MM.1S (cell line): ENCODE data around the gene ETDA.
"Not testable (repeated sequence)": the region's sequence is repeated elsewhere in the genome, so short reads cannot be mapped to it uniquely, and the experiment has no call there.

Experiments used
- CTCF ChIP-seq: fragments of 300-600 bp; sonication (generic); IDR thresholded peaks from 2 replicates; pipeline ENCODE4 v1.5.1; 2016; ENCODE audit warnings: antibody characterized with exemption, low read length, mixed read lengths
- EZH2 ChIP-seq: fragments of 300-600 bp; sonication (generic); optimal IDR thresholded peaks from 2 replicates; pipeline ENCODE3; 2017; ENCODE audit warnings: low read depth, mild to moderate bottlenecking, antibody characterized with exemption, low read length, mixed read lengths

DNA sequence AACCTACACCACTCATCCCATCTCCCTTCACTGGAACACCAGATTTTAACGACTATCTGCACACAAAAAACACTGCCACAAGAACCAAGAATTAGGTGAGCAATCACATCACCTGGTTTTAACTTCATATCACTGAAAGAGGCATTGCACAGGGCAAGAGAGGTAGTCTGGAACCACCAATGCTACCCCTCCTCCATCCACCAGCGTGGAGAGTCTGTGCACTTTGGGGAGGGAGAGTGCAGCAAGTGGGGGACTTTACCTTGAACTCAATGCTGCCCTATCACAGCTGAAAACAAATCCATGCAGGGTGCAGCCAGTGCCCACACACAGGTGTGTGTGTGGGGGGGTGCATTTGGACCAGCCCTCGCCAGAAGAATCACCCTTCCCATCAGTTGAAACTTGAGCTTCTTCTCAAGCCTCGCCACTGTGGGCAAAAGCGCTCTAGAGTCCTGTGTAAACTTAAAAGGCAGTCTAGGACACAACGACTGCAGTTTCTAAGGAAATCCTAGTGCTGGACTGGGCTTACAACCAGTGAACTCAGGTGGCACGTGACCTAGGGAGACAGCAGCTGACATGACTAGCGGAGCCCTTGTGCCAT, 4.3 kb downstream of the ETDA start:
- not testable (repeated sequence) for TF ChIP-seq EZH2, CTCF
